ENCODE results near the gene CYP4F2. TPM values are rescaled to one million over a fixed set of nuclear protein-coding genes. Genes with fewer than 3 reads are reported as not detected.

CYP4F2 gene
- total and polyA plus RNA-seq, 2 of the 8 experiments (the other 6 are each of a cell fraction or from before 2014, with no cell fraction given), result not detected

- CTCF ChIA-PET (ENCODE audit: partially characterized antibody), result no interaction called here
- peaks cover 56 to 62% of the 10 kb centered on the region in 2 experiments for H3K9me3 ChIP-seq (ENCODE audit: insufficient read depth in 2 of 2, low read depth in 1 of 2, low read length in 1 of 2)
- TF ChIP-seq, protein P1, sequence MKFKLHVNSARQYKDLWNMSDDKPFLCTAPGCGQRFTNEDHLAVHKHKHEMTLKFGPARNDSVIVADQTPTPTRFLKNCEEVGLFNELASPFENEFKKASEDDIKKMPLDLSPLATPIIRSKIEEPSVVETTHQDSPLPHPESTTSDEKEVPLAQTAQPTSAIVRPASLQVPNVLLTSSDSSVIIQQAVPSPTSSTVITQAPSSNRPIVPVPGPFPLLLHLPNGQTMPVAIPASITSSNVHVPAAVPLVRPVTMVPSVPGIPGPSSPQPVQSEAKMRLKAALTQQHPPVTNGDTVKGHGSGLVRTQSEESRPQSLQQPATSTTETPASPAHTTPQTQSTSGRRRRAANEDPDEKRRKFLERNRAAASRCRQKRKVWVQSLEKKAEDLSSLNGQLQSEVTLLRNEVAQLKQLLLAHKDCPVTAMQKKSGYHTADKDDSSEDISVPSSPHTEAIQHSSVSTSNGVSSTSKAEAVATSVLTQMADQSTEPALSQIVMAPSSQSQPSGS (IDR thresholded peaks at IDR 0.05; ENCODE audit: low read length), result no peak
- no peak for TF ChIP-seq SP2 (IDR thresholded peaks at IDR 0.05; ENCODE audit: low read length)
- TF ChIP-seq RXRA (IDR thresholded peaks at IDR 0.05; ENCODE audit: insufficient read depth, low read depth, low read length), result no peak
- no peak for TF ChIP-seq POLR2AphosphoS5 (IDR thresholded peaks at IDR 0.05; ENCODE audit: low read depth, low read length)
- TF ChIP-seq PHF8 (conservative IDR thresholded peaks at IDR 0.05; ENCODE audit: low read depth, low read length), result no peak
- no peak for TF ChIP-seq KDM4A (IDR thresholded peaks at IDR 0.05; ENCODE audit: low read depth, low read length, severe bottlenecking)
- TF ChIP-seq, protein P2, sequence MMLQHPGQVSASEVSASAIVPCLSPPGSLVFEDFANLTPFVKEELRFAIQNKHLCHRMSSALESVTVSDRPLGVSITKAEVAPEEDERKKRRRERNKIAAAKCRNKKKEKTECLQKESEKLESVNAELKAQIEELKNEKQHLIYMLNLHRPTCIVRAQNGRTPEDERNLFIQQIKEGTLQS (IDR thresholded peaks at IDR 0.05; ENCODE audit: insufficient read depth, low read depth, low read length), result no peak
- TF ChIP-seq CHD2 (IDR thresholded peaks at IDR 0.05; ENCODE audit: low read length), result no peak
- no peak for TF ChIP-seq TAF7 (optimal IDR thresholded peaks at IDR 0.05; ENCODE audit: borderline replicate concordance, low read depth, low read length)
- TF ChIP-seq HDAC2 (IDR thresholded peaks at IDR 0.05; ENCODE audit: borderline replicate concordance in 1 of 2, low read depth in 2 of 2, low read length in 2 of 2), result no peak
- TF ChIP-seq SAP30 (IDR thresholded peaks at IDR 0.05; ENCODE audit: insufficient read depth, insufficient replicate concordance, low read length), result no peak
- no peak for TF ChIP-seq JUND (IDR thresholded peaks at IDR 0.05; ENCODE audit: low read length)
Measured at GRCh38 chr19:15944401-15944800, 46.5 kb upstream of the CYP4F2 start.

More at GRCh38 chr19:15944401-15944800, 46.5 kb upstream of the CYP4F2 start:
- Histone ChIP-seq H3K4me2 (ENCODE audit: insufficient read depth in 1 of 2, low read depth in 2 of 2, low read length in 2 of 2) (no peak overlapping the region), H3K4ac (replicated peaks; ENCODE audit: insufficient read length, low read depth, low read length) (no peak overlapping the region), H3K79me2 (ENCODE audit: control insufficient read depth in 1 of 2, insufficient read depth in 2 of 2, low read length in 2 of 2) (no peaks in the 10 kb centered on the region), H3K4me3 (ENCODE audit: extremely low read depth in 1 of 4, insufficient read depth in 2 of 4, low read depth in 3 of 4, low read length in 4 of 4) (no peak overlapping the region), H3K18ac (ENCODE audit: extremely low read depth, low read length) (no peak overlapping the region), H4K5ac (ENCODE audit: insufficient read length, low read depth, low read length) (no peak overlapping the region), H3K79me1 (ENCODE audit: low read depth, low read length) (no peaks in the 10 kb centered on the region), H2BK20ac (ENCODE audit: low read length) (no peak overlapping the region), H3K23me2 (ENCODE audit: low read depth, low read length) (no peaks in the 10 kb centered on the region), H3K9ac (replicated peaks in 1 of 4; ENCODE audit: extremely low read depth in 1 of 4, low read depth in 3 of 4, low read length in 3 of 4) (no peak overlapping the region), H2AK5ac (ENCODE audit: low read depth, low read length) (no peak overlapping the region), H4K20me1 (replicated peaks in 1 of 2; ENCODE audit: control insufficient read depth in 1 of 2, insufficient read depth in 2 of 2, low read length in 2 of 2) (no peaks in the 10 kb centered on the region), H2AFZ (ENCODE audit: low read length) (no peak overlapping the region), H3K14ac (ENCODE audit: insufficient read length) (no peak overlapping the region), H3K36me3 (ENCODE audit: control insufficient read depth in 2 of 4, insufficient read depth in 4 of 4, low read length in 3 of 4) (no peaks in the 10 kb centered on the region), H2BK120ac (replicated peaks; ENCODE audit: low read depth, low read length) (no peak overlapping the region), H3K4me1 (replicated peaks in 1 of 4; ENCODE audit: control insufficient read depth in 3 of 4, insufficient read depth in 4 of 4, low read length in 3 of 4) (no peaks in the 10 kb centered on the region), H2BK5ac (ENCODE audit: low read depth, low read length) (no peak overlapping the region), H3K23ac (ENCODE audit: insufficient read length) (no peak overlapping the region), H2BK12ac (ENCODE audit: low read depth, low read length) (no peak overlapping the region), H4K91ac (replicated peaks; ENCODE audit: insufficient read length, low read length) (no peak overlapping the region), H4K8ac (ENCODE audit: extremely low read depth, insufficient read depth, low read length) (no peak overlapping the region), H2BK15ac (ENCODE audit: low read length) (no peak overlapping the region), H3K27ac (ENCODE audit: low read depth, low read length) (no peak overlapping the region), H3K56ac (replicated peaks; ENCODE audit: insufficient read length, low read depth, low read length) (no peak overlapping the region), H3K27me3 (replicated peaks in 1 of 4; ENCODE audit: control insufficient read depth in 3 of 4, extremely low read depth in 1 of 4, insufficient read depth in 3 of 4, low read length in 3 of 4) (no peaks in the 10 kb centered on the region)
- no peak for FAIRE-seq
- 72% methylated on average over 4 of the region's 4 CpGs; no CpG with 5 or more reads in 1 of the 2 experiments for WGBS, 2 experiments (ENCODE audit: extremely low coverage in 1 of 2, insufficient coverage in 1 of 2, insufficient read length in 1 of 2, insufficient replicate concordance in 2 of 2, low coverage in 1 of 2, low lambda C conversion rate in 2 of 2, missing lambda C conversion rate in 1 of 2)
- no peak for DNase-seq (ENCODE audit: low read depth in 1 of 2, low spot score in 2 of 2)
- POLR2A ChIA-PET (ENCODE audit: partially characterized antibody), result no interaction called here

Data from H1 (cell line).